ENCODE measurements around the gene PRKD2. TPM values are rescaled to one million over a fixed set of nuclear protein-coding genes. Genes with fewer than 3 reads are reported as not detected.
A peak's percentile ranks its signal among the peaks of the same experiment; 100 is the strongest.

Gene PRKD2
- total and polyA plus RNA-seq, 2 experiments from 2014 or later = 53.8 to 68.0 TPM

DNA sequence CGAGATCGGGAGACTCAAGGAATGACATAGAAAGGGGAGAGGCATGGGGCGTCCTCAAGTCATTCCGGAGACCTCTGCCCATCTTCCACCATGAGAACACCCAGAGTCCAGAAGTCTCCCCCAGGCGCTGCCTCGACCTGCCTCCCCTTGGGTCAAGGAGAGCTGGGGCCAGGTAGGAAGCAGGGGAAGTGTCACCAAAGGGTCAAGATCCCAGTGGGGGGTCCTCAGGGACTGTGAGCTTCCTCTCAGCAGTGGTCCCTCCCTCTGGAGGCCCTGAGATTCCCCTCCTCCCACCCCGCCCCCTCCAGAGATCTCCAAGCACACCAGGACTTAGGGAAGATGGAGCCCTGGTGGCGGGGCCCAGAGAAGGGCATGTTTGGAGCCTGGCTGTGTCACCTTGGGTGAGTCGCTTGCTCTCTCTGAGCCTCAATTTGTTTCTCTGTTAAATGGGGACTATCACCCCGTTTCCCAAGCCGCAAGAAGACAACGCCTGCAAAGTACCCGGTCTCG lies 56.9 kb downstream of the PRKD2 start (continued):
- TF ChIP-seq, protein P1, sequence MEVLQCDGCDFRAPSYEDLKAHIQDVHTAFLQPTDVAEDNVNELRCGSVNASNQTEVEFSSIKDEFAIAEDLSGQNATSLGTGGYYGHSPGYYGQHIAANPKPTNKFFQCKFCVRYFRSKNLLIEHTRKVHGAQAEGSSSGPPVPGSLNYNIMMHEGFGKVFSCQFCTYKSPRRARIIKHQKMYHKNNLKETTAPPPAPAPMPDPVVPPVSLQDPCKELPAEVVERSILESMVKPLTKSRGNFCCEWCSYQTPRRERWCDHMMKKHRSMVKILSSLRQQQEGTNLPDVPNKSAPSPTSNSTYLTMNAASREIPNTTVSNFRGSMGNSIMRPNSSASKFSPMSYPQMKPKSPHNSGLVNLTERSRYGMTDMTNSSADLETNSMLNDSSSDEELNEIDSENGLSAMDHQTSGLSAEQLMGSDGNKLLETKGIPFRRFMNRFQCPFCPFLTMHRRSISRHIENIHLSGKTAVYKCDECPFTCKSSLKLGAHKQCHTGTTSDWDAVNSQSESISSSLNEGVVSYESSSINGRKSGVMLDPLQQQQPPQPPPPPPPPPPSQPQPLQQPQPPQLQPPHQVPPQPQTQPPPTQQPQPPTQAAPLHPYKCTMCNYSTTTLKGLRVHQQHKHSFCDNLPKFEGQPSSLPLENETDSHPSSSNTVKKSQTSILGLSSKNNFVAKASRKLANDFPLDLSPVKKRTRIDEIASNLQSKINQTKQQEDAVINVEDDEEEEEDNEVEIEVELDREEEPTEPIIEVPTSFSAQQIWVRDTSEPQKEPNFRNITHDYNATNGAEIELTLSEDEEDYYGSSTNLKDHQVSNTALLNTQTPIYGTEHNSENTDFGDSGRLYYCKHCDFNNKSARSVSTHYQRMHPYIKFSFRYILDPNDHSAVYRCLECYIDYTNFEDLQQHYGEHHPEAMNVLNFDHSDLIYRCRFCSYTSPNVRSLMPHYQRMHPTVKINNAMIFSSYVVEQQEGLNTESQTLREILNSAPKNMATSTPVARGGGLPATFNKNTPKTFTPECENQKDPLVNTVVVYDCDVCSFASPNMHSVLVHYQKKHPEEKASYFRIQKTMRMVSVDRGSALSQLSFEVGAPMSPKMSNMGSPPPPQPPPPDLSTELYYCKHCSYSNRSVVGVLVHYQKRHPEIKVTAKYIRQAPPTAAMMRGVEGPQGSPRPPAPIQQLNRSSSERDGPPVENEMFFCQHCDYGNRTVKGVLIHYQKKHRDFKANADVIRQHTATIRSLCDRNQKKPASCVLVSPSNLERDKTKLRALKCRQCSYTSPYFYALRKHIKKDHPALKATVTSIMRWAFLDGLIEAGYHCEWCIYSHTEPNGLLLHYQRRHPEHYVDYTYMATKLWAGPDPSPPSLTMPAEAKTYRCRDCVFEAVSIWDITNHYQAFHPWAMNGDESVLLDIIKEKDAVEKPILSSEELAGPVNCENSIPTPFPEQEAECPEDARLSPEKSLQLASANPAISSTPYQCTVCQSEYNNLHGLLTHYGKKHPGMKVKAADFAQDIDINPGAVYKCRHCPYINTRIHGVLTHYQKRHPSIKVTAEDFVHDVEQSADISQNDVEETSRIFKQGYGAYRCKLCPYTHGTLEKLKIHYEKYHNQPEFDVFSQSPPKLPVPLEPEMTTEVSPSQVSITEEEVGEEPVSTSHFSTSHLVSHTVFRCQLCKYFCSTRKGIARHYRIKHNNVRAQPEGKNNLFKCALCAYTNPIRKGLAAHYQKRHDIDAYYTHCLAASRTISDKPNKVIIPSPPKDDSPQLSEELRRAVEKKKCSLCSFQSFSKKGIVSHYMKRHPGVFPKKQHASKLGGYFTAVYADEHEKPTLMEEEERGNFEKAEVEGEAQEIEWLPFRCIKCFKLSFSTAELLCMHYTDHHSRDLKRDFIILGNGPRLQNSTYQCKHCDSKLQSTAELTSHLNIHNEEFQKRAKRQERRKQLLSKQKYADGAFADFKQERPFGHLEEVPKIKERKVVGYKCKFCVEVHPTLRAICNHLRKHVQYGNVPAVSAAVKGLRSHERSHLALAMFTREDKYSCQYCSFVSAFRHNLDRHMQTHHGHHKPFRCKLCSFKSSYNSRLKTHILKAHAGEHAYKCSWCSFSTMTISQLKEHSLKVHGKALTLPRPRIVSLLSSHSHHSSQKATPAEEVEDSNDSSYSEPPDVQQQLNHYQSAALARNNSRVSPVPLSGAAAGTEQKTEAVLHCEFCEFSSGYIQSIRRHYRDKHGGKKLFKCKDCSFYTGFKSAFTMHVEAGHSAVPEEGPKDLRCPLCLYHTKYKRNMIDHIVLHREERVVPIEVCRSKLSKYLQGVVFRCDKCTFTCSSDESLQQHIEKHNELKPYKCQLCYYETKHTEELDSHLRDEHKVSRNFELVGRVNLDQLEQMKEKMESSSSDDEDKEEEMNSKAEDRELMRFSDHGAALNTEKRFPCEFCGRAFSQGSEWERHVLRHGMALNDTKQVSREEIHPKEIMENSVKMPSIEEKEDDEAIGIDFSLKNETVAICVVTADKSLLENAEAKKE (CRISPR knock-in tag; IDR thresholded peaks at IDR 0.05) = no peak

DNA sequence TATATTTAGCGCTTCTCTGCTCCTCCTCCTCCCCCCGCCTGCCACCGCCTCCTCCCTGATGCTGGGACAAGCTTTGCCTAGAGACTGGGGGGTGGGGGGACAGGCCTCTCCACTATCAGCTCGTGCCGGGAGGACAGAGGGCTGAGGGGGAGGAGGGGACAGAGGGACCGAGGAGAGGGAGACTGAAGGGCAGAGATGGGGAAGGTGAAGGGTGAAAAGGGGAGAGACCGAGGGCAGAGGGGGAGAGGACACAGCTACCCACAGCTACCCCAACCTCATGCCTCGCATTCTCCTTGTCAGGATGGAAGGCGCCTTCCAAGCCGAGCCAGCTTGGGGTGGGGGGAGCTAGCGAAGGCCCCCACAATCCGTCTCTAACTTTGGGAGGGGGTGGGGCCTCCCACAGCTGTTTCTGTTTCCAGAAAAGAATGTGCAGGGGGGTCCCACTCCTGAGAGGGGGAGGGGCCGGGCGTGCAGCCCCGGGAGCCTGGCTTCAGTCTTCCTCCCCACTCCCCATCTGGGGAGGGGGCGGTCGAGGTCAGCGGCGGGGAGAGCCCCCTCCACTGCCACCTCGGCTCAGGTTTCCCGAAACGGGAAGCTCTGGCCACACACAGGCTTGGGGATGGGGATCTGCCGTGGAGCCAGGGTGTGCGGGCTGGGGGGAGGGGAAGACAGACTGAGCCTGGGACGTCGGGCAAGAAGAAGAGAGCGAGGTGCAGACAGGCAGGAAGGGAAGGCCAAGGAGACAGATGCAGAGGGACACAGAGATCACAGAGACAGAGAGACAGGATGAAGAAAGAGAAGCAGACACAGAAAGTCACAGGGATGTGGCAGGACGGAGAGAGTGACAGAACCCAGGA lies 57.5 kb downstream of the PRKD2 start:
- Mint-ChIP-seq H3K4me3 (peak overlapping the region; percentile 76), H3K4me1 (peaks cover 28% of the 10 kb centered on the region), H3K36me3 (ENCODE audit: low read depth) (no peaks in the 10 kb centered on the region; the same call in 2 of the 3 replicates), H3K9me3 (no peaks in the 10 kb centered on the region; the same call in 1 of the 3 replicates), H3K27me3 (ENCODE audit: insufficient read depth, low read depth, poor library complexity) (peaks cover 30% of the 10 kb centered on the region), H3K27ac (no peak overlapping the region)
- DNase-seq (ENCODE audit: low spot score) (peak; percentile 78), ATAC-seq (peak; percentile 19)
- Histone ChIP-seq H3F3A (replicated peaks; ENCODE audit: low read depth) (peaks cover 11% of the 10 kb centered on the region), H3K36me3 (ENCODE audit: insufficient read depth) (no peaks in the 10 kb centered on the region), H3K4me1 (ENCODE audit: insufficient read depth) (peaks cover 27% of the 10 kb centered on the region), H3K9me2 (ENCODE audit: insufficient read depth) (no peaks in the 10 kb centered on the region), H3K4me2 (peak overlapping the region; percentile 96), H3K4me3 (peak overlapping the region; percentile 82), H3K27ac (ENCODE audit: low read depth) (no peak overlapping the region), H4K20me1 (replicated peaks; ENCODE audit: insufficient read depth) (no peaks in the 10 kb centered on the region), H3K79me2 (replicated peaks; ENCODE audit: insufficient read depth) (no peaks in the 10 kb centered on the region), H2AFZ (peak overlapping the region; percentile 90), H3K27me3 (ENCODE audit: insufficient read depth) (peaks cover 30% of the 10 kb centered on the region)
- TF ChIP-seq, protein P2, sequence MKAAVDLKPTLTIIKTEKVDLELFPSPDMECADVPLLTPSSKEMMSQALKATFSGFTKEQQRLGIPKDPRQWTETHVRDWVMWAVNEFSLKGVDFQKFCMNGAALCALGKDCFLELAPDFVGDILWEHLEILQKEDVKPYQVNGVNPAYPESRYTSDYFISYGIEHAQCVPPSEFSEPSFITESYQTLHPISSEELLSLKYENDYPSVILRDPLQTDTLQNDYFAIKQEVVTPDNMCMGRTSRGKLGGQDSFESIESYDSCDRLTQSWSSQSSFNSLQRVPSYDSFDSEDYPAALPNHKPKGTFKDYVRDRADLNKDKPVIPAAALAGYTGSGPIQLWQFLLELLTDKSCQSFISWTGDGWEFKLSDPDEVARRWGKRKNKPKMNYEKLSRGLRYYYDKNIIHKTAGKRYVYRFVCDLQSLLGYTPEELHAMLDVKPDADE (IDR thresholded peaks at IDR 0.05) = no peak
- no peak for TF ChIP-seq CREB1 (CRISPR knock-in tag; IDR thresholded peaks at IDR 0.05; ENCODE audit: low read depth)
- no peak for TF ChIP-seq STAT1 (IDR thresholded peaks at IDR 0.05; ENCODE audit: unreplicated experiment)
- TF ChIP-seq, protein P1 (CRISPR knock-in tag; IDR thresholded peaks at IDR 0.05) = no peak
- no peak for TF ChIP-seq JUNB (IDR thresholded peaks at IDR 0.05; ENCODE audit: unreplicated experiment)
- TF ChIP-seq EZH2 (IDR thresholded peaks at IDR 0.05; ENCODE audit: low read depth, unreplicated experiment) = no peak
